GM19468 (cell line): ENCODE measurements around the gene BEAN1.

ENCODE experiments used
- ATAC-seq: cut with Tn5 transposase; IDR thresholded peaks from one replicate; pipeline ENCODE4 v1.9.1; 2021; ENCODE audit warnings: mild to moderate bottlenecking, moderate library complexity, moderate number of reproducible peaks; ENCODE audit not compliant: unreplicated experiment; ENCODE audit errors: extremely low read depth

Gene BEAN1, protein sequence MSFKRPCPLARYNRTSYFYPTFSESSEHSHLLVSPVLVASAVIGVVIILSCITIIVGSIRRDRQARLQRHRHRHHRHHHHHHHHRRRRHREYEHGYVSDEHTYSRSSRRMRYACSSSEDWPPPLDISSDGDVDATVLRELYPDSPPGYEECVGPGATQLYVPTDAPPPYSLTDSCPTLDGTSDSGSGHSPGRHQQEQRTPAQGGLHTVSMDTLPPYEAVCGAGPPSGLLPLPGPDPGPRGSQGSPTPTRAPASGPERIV

DNA sequence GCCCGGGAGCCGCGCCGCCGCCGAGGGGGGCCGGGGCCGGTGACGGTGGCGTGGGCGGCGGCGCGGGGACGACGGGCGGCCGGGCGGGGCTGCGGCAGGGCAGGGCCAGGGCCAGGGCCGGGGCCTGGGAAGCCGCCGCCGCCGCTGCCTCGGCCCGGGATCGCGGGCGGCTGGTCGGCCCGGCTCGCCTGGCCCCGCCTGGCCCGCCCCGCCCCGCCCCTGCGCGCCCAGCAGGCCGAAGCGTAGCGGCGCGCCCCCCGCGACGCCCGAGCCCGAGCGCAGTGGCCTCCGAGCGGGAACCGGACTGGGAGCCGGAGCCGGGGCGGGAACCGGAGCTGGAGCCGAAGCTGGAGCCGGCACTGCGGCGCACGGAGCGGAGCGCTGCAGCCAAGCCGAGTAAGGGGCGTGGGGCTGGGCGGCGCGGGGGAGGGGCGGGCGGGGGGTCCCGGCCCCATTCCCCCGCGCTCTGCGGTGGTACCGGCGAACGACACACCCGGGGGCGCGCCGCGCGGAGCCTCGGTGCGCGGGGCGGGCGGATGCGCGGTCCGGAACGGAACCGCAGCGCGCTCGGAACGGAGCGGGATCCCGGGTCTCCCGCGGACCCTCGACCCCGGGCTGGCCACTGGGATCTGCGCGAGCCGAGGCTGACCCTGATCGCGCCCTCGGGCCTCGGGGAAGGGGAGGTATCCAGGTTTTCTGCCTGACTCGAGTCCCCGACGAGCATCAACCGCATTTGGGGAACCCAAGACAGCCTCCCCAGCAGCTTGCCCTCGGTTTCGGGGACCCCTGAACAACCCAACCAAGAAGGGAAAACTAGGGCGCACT is at the start of gene BEAN1:
Gene BEAN1, plus strand, starts transcription at position 260 of the 825 bp plus-strand sequence. CDS start 10,382 bp downstream, outside the sequence.
- ATAC-seq = no peak

DNA sequence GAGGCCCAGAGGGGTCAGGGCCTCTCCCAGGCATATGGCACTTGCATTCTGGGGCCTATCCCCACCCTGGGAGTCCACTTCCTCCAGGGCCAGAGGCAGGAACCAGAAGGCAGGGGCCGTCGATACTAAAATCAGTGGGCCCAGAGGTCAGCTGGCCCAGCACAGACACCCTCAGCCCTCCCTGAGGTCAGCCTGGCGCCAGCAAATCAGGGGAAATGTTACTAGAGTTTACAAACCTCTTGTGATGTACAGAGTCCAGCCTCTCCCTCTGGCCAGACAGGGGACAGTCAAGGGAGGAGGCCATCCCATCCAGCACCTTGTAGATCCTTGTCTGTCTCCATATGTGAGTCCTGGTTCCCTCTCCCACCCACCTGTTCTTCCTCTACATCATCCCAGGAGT is 49.8 kb upstream of the BEAN1 start:
- no peak for ATAC-seq

DNA sequence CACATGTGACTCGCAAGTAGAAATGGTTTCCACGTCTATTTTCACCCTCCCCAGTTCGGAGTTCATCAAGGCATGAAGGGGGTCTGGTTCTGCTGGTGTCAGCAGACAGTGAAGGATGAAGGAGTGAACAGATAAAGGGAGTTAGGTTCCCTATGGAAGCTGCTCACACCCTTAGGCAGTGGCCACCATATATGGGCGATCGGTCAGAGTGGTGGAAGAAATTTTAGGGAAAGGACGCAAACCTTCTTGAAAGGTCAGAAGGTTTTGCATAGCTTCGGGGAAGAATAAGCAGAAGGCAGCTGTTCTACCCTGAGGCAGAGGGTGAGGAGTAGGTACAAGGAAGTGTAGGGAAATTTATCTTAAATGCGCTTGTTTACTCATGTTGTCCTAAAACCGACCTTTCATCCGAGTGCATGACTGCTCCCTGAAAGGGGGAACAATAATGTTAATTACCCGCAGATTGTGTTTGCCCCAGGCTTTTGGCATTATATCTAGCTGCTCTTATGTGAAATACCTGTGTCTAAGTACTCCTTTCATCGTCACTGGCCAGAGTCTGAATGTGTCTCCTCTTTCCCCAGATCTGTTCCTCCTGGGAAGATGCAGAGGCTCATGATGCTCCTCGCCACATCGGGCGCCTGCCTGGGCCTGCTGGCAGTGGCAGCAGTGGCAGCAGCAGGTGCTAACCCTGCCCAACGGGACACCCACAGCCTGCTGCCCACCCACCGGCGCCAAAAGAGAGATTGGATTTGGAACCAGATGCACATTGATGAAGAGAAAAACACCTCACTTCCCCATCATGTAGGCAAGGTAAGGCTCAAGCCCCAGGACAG is 48.1 kb upstream of the BEAN1 start:
- ATAC-seq = no peak

DNA sequence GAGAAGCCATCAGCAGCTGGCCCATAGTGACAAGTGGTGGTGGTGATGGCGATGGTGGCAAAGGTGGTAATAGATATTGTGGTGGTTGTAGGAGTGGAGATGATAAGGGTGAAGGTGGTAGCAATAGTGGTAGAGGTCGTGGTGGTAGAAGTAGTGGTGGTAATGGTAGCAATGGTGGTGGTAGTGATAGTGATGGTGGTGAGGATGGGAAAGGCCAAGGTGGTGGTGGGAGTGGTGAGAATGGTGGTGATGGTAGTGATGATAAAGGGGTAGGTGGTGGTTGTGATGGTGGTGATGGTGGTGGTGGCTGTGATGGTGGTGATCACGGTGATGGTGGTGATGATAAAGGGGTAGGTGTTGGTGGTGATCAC is 47.5 kb upstream of the BEAN1 start:
- no peak for ATAC-seq

DNA sequence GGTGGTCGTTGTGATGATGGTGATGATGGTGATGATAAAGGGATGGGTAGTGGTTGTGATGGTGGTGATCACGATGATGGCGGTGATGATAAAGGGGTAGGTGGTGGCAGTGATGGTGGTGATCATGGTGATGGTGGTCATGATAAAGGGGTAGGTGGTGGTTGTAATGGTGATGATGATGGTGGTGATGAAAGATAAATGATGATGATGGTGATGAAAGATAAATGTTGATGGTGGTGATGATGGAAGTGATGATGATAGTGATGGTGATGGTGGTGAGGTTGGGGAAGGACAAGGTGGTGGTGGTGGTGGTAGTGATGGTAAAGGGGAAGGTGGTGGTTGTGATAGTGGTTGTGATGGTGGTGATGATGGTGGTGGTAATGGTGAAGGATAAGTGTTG is 46.7 kb upstream of the BEAN1 start:
- no peak for ATAC-seq

DNA sequence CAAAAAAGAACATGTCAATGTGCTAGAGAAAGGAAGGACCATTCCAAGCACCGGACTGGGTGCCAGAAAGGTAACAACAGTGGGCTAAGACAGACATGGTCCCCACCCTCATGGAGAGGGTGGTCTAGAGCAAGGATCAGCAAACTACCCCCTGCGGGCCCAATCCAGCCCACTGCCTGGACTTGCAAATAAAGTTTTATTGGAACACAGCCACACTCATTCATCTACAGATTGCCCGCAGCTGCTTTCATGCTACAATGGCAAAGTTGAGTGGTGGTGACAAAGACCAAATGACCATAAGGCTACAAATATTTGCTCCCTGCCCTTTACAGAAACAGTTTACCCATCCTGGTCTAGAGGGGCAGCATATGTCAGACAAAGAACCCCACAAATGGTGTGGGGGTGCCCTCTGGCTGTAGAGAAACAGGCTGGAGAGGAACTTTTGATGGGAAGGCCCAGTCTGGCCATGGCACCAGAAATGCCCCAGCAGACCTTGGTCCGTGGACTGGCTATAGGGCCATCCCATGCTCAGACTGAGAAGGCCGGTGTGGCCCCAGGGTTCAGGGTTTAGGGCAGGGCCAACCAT is 45.4 kb upstream of the BEAN1 start:
- ATAC-seq = no peak

DNA sequence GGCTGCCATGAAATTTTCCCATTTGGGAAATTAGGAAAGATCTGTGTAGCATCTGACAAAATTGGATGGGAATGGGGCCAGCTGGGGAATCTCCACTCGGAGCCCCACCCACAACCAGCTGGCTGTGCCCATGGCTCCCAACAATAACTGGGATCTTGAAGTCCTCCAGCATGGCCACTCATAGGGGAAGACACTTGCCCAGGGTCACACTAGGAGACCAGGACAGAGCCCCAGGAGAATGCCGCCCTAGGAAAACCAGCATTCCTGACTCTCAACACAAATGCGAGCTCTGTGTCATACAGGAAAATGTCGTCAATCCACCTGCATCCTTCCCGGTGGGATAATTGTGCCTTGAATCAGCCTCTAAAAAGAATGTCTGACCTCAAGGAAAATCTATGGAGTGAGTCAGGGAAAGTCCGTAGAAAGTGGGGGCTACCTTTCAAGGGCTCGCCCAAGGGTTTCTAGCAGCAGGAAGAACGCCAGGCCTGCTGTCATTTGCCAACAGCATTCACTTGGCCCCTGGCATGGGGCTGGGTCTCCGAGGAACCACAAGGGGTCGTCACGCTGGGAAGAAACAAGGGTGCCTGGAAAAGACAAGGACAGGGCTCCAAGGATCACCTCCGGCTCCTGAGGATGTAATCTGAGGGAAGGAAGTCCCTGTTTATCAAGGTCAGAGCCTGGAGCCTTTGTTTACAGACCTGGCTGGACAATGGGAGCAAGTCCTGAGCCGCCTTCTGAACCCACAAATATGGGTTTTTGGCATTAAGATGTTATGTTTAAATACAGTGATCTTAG is 44.7 kb upstream of the BEAN1 start:
- no peak for ATAC-seq

DNA sequence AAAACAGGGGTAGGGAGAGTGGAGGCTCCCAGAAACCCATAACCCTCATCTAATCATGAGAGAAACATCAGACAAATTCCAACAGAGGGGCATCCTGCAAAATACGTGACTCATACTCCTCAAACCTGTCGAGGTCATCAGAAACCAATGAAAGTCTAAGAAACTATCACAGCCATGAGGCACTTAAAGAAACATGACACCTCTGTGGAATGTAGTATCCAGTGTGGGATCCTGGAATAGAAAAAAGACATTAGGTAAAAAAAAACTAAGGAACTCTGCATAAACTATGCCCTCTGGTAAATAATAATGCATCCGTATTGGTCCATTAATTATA is 44.2 kb upstream of the BEAN1 start:
- no peak for ATAC-seq

DNA sequence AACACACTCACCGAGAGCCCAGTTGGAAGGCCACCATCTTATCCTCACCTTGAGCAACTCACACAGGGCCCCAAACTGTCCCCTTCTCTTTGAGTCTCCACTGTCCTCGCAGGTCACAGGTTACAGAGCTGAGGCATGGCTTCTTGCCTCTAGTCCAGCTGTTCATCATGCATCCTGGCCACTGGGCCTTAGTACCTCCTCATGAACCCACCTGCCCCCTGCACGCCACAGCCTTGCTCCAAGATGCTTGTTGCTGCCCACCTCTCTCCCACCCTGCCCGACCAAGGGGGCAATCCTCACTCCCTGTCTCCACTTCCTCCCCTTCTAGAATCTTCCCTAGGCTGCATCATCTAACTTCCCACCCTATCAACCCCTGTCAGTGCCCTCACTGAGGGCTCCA is 43.5 kb upstream of the BEAN1 start:
- ATAC-seq = no peak

DNA sequence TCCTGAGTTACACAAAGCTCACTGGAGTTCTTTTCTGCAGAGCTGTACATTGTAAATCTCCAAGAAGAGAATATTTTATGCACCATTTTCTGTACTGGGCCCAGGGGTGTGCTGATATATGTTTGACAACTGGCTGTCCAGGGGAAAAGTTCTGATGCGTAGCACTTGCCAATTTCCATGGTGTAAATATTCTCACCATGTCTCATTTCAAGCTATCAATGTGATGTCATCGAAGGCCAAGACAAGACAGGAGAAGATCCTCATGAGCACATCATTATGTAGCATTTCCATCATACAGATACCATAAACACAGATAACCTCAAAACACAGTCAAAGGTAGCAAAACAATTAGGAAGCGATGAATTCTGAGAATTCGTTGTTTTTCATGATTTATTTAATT is 41.7 kb upstream of the BEAN1 start:
- ATAC-seq = no peak

DNA sequence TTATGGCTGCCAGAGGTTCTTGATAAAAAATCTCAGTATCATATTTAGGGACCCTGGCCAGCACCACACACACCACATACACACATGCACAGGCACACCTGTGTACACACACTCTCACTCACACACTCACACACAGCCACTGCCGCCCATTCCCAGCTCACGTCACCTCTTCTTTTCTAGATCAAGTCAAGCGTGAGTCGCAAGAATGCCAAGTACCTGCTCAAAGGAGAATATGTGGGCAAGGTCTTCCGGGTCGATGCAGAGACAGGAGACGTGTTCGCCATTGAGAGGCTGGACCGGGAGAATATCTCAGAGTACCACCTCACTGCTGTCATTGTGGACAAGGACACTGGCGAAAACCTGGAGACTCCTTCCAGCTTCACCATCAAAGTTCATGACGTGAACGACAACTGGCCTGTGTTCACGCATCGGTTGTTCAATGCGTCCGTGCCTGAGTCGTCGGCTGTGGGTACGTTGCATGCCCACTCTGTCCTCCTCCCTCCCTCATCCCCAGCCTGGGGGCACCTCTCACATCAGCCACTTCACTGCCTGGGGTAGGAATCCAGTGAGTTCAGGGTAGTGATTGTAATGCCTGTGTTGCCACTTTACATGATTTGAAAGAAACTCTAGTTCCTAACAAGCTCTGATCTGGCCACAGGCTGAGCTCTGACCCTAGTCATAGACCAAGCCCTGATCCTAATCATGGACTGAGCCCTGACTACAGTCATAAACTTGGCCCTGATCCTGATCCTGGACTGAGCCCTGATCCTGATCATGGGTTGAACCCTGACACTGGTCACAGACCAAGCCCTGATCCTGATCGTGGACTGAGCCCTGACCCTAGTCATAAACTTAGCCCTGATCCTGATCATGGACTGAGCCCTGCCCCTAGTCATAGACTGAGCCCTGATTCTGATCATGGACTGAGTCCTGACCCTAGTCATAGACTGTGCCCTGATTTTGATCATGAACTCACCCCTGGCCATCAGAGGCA is 40.2 kb upstream of the BEAN1 start:
- ATAC-seq = no peak

DNA sequence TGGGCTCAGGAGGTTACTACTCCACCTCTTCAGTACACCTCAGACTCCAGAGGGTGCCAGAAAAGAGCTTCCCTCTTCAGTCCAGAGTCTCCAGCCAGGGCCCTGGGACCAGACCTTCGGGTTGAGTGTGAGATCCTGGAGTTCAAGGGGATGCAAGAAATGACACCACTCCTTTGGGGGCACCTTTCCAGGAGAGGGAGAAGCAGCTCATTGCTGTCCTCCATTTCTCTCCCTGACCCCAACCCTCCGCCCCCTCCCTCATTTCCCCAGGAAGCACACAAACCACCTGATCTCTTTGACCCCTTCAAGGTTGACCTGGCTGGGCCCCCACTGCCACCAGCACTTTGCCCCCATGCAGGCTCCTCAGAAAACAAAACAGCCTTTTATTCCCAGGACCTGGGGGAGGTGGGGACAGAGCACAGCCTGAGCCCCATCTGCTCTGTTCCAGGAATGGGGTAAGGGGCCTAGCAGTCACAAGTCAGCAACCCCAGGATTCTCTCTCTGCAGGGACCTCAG is 39.2 kb upstream of the BEAN1 start:
- no peak for ATAC-seq

DNA sequence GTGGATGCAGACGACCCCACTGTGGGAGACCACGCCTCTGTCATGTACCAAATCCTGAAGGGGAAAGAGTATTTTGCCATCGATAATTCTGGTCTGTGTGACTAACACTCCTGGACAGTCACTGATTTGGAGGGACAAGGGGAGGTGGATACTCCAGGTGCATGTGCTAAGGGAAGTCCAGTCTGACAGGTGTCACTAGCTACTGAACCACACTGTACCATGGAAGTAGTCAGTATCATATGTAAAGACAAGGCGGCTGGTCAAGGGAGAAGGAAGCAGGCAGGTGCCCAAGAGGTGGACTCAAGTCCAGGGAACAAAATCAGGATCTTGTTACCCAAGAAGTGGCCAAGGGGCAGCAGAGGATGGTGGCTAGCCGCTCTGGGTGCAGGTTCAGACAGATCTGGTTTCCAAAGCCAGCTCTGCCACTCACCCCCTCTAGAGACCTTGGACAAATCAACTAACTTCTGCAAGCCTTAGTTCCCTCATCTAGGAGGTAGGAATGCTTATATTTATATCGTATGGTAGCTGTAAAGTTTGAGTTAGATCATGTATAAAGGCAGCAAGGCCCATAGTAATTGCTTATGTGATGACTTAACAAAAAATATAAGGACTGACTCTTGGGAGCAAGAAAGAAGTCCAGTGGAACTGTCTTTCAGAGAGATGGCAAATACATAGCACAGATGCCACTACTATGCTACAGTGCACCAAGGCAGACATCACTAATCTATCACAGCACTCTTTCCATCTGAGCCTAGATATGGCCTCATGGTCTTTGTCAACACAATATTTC is 38.5 kb upstream of the BEAN1 start:
- ATAC-seq = no peak

DNA sequence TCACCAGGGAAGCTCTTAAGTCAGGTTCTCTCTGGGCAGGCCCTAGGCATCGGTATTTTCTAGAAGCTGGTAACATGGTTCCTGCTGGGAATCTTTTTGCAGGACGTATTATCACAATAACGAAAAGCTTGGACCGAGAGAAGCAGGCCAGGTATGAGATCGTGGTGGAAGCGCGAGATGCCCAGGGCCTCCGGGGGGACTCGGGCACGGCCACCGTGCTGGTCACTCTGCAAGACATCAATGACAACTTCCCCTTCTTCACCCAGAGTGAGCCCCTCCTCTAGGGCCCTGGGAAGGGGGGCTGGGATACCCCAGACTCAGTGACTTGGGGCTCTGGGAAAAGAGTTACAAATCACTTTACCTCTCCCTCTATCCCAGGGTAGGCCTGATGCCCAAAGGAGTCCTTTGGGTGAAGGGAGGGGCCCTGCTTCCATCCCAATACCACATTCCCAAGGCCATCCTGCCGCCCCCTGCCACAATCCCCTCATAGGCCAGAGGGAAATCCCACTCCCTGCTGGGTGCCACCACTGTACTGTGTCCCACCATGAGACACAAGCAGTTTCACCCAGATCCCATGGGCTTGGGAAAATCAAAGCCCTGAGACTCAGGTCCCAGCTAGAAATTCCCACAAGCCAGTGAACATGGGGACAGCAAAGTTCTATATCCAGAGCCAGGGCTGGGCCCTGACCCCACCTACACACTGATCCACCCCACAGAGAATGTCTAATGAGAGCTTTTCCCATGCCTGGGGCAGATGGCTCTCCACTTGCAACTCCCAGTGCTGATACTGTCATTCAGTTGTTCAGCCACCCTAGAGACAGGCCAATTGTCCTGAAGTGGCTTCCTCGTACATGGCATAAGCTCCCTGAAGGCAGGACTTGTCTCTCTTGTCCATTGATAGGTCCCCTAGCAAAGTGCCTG is 37.6 kb upstream of the BEAN1 start:
- no peak for ATAC-seq

DNA sequence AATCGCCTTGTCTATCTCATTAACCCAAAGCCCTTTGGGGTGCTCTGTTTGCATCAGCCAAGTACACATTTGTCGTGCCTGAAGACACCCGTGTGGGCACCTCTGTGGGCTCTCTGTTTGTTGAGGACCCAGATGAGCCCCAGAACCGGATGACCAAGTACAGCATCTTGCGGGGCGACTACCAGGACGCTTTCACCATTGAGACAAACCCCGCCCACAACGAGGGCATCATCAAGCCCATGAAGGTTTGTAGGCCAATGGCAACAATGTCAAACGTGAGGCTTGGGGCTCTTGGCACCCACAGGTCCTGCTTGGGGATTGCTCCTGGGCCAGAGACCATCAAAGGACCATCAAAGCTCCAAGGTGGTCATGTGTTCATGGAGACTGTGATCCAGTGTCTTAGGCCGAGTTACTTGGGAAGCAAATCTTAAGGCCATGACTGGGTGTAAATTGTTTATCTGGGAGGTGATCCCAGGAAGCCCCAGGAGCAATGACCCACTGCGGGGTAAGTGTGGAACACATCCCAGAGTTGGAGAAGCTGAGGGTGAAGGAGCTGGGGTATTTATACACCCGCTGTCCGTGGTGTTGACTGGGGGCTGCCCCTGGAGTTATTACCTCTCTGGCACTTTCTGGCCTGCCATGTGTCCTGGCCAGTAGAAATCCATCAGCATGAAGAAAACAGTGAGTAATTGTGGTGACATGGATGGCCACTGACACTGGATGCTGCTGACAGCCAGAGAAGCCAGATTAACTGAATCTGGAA is 36.6 kb upstream of the BEAN1 start:
- no peak for ATAC-seq
